ENCODE results near the gene LIN28B.
A peak's percentile ranks its signal among the peaks of the same experiment; 100 is the strongest.

LIN28B gene

GRCh38 chr6:104955927-104956730 is 778 bp upstream of the LIN28B start:
- H3K79me2 ChIP-seq (ENCODE audit: insufficient read depth, low read length), result peaks cover 19% of the 10 kb centered on the region
- peak overlapping the region; percentile 96 for H3K27ac ChIP-seq (ENCODE audit: low read length)
- TF ChIP-seq EZH2 (IDR thresholded peaks at IDR 0.05; ENCODE audit: borderline replicate concordance, low read depth, low read length, severe bottlenecking) (no peak), CTCF (IDR thresholded peaks at IDR 0.05; ENCODE audit: borderline replicate concordance, extremely low read depth, low read length, poor library complexity, severe bottlenecking) (peak; percentile 32)
- ATAC-seq (ENCODE audit: insufficient read depth, low read depth), result peak; percentile 55
- H3K4me3 ChIP-seq (ENCODE audit: low read depth in 1 of 2, low read length in 2 of 2), result 0 out of 4 replicates have a peak overlapping the region, but pooled peaks of 1 of the 2 experiments have one; percentile 12
- peak; percentile 81 for DNase-seq
- no peaks in the 10 kb centered on the region for H4K20me1 ChIP-seq (ENCODE audit: insufficient read depth, low read length)
- no peaks in the 10 kb centered on the region for H3K36me3 ChIP-seq (ENCODE audit: insufficient read depth, low read length)
- H2AFZ ChIP-seq (ENCODE audit: low read depth, low read length), result peak overlapping the region; percentile 34; the same call in 1 of the 2 replicates
- peak overlapping the region; percentile 41 for H3K4me2 ChIP-seq (ENCODE audit: insufficient read depth, low read length)
- peaks cover 90% of the 10 kb centered on the region for H3K4me1 ChIP-seq (ENCODE audit: insufficient read depth, low read length)
- H3K9ac ChIP-seq (ENCODE audit: low read depth, low read length), result peak overlapping the region; percentile 46
- H3K9me3 ChIP-seq (ENCODE audit: insufficient read depth, low read length, severe bottlenecking), result peaks cover 3% of the 10 kb centered on the region
- H3K27me3 ChIP-seq (ENCODE audit: insufficient read depth, low read length, poor library complexity), result no peaks in the 10 kb centered on the region

GRCh38 chr6:104957301-104958177 is 632 bp downstream of the LIN28B start:
- Histone ChIP-seq H3K27me3 (ENCODE audit: insufficient read depth, low read length, poor library complexity) (no peaks in the 10 kb centered on the region), H3K4me1 (ENCODE audit: insufficient read depth, low read length) (peaks cover 89% of the 10 kb centered on the region), H3K4me3 (ENCODE audit: low read depth in 1 of 2, low read length in 2 of 2) (peak overlapping the region in 1 of 2 experiments; percentile 56; a peak in 1 of 4 replicates), H2AFZ (ENCODE audit: low read depth, low read length) (0 out of 2 replicates have a peak overlapping the region, but pooled peaks have one; percentile 27), H4K20me1 (ENCODE audit: insufficient read depth, low read length) (no peaks in the 10 kb centered on the region), H3K9ac (ENCODE audit: low read depth, low read length) (peak overlapping the region; percentile 65), H3K9me3 (ENCODE audit: insufficient read depth, low read length, severe bottlenecking) (peaks cover 3% of the 10 kb centered on the region), H3K79me2 (ENCODE audit: insufficient read depth, low read length) (peaks cover 31% of the 10 kb centered on the region), H3K4me2 (ENCODE audit: insufficient read depth, low read length) (peak overlapping the region; percentile 66), H3K36me3 (ENCODE audit: insufficient read depth, low read length) (no peaks in the 10 kb centered on the region), H3K27ac (ENCODE audit: low read length) (peak overlapping the region; percentile 96)
- DNase-seq (peak; percentile 82), ATAC-seq (ENCODE audit: insufficient read depth, low read depth) (peak; percentile 55)
- TF ChIP-seq CTCF (IDR thresholded peaks at IDR 0.05; ENCODE audit: borderline replicate concordance, extremely low read depth, low read length, poor library complexity, severe bottlenecking) (no peak), EZH2 (IDR thresholded peaks at IDR 0.05; ENCODE audit: borderline replicate concordance, low read depth, low read length, severe bottlenecking) (no peak)

GRCh38 chr6:104958178-104959025 is 1.5 kb downstream of the LIN28B start:
- peaks cover 37% of the 10 kb centered on the region for H3K79me2 ChIP-seq (ENCODE audit: insufficient read depth, low read length)

More at GRCh38 chr6:104958178-104959025, 1.5 kb downstream of the LIN28B start:
- Histone ChIP-seq H3K9me3 (ENCODE audit: insufficient read depth, low read length, severe bottlenecking) (no peaks in the 10 kb centered on the region), H4K20me1 (ENCODE audit: insufficient read depth, low read length) (no peaks in the 10 kb centered on the region), H3K4me3 (ENCODE audit: low read depth in 1 of 2, low read length in 2 of 2) (peak overlapping the region; percentile 33 to 56; a peak in 3 of 4 replicates), H3K36me3 (ENCODE audit: insufficient read depth, low read length) (no peaks in the 10 kb centered on the region), H2AFZ (ENCODE audit: low read depth, low read length) (peak overlapping the region; percentile 54), H3K4me2 (ENCODE audit: insufficient read depth, low read length) (peak overlapping the region; percentile 66), H3K27me3 (ENCODE audit: insufficient read depth, low read length, poor library complexity) (no peaks in the 10 kb centered on the region), H3K4me1 (ENCODE audit: insufficient read depth, low read length) (peaks cover 88% of the 10 kb centered on the region), H3K27ac (ENCODE audit: low read length) (peak overlapping the region; percentile 96), H3K9ac (ENCODE audit: low read depth, low read length) (peak overlapping the region; percentile 65)
- TF ChIP-seq EZH2 (IDR thresholded peaks at IDR 0.05; ENCODE audit: borderline replicate concordance, low read depth, low read length, severe bottlenecking) (no peak), CTCF (IDR thresholded peaks at IDR 0.05; ENCODE audit: borderline replicate concordance, extremely low read depth, low read length, poor library complexity, severe bottlenecking) (no peak)
- ATAC-seq (ENCODE audit: insufficient read depth, low read depth) (peak; percentile 55), DNase-seq (peak; percentile 60)

All from DND-41 (cell line).